Endothelial cell of umbilical vein (primary cell): Measurements from ENCODE around the gene SDC1.

ENCODE experiments used
- EZH2 ChIP-seq: IDR thresholded peaks from 2 replicates; pipeline ENCODE4 v1.6.1; 2012; ENCODE audit warnings: borderline replicate concordance, low read depth, mild to moderate bottlenecking, moderate library complexity, low read length, inconsistent platforms; ENCODE audit not compliant: severe bottlenecking
- JUN ChIP-seq: IDR thresholded peaks from 2 replicates; pipeline ENCODE4 v1.6.1; 2011; ENCODE audit warnings: borderline replicate concordance, low read depth; ENCODE audit not compliant: insufficient read length, insufficient read depth
- POLR2A ChIP-seq: IDR thresholded peaks from 2 replicates; pipeline ENCODE4 v1.6.1; 2012; ENCODE audit warnings: low read depth, mild to moderate bottlenecking, control low read depth, low read length
- TF ChIP-seq, protein P1 (sequence below), 2 donors: IDR thresholded peaks; 1 replicate in 1 of 2; 2 replicates in 1 of 2; pipeline ENCODE4 v1.5.1; 2011; ENCODE audit warnings: low read length in 2 of 2, mild to moderate bottlenecking in 2 of 2, moderate library complexity in 2 of 2, control low read depth in 1 of 2, inconsistent platforms in 1 of 2, low read depth in 1 of 2; ENCODE audit not compliant: insufficient read depth in 1 of 2; ENCODE audit errors: extremely low read depth in 1 of 2
- TF ChIP-seq, protein P2 (sequence below): IDR thresholded peaks from 2 replicates; pipeline ENCODE4 v1.6.1; 2011; ENCODE audit not compliant: insufficient read depth, insufficient read length

DNA sequence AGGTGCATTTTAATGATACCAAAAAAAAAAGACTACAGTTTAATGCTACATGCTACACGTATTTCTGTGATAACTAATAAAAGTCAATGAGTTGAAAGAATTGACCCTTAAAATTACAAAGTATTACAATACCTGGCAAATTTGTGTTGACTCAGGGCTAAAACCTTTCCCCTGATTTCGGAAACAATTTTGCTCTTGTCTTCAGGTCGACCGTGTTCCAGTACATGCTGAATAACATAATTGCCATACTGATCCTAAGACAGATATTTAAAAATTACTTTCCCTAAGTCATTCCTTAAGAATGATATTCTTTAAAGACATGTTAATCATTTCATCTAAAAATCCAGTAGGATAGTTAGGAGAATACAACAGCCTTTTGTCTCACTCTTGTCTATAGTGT is 29.8 kb upstream of the SDC1 start:
- TF ChIP-seq, protein P1, sequence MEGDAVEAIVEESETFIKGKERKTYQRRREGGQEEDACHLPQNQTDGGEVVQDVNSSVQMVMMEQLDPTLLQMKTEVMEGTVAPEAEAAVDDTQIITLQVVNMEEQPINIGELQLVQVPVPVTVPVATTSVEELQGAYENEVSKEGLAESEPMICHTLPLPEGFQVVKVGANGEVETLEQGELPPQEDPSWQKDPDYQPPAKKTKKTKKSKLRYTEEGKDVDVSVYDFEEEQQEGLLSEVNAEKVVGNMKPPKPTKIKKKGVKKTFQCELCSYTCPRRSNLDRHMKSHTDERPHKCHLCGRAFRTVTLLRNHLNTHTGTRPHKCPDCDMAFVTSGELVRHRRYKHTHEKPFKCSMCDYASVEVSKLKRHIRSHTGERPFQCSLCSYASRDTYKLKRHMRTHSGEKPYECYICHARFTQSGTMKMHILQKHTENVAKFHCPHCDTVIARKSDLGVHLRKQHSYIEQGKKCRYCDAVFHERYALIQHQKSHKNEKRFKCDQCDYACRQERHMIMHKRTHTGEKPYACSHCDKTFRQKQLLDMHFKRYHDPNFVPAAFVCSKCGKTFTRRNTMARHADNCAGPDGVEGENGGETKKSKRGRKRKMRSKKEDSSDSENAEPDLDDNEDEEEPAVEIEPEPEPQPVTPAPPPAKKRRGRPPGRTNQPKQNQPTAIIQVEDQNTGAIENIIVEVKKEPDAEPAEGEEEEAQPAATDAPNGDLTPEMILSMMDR (IDR thresholded peaks at IDR 0.05; ENCODE audit: extremely low read depth in 1 of 2, insufficient read depth in 1 of 2, low read depth in 1 of 2, low read length in 2 of 2) = no peak
- no peak for TF ChIP-seq POLR2A
- TF ChIP-seq, protein P2, sequence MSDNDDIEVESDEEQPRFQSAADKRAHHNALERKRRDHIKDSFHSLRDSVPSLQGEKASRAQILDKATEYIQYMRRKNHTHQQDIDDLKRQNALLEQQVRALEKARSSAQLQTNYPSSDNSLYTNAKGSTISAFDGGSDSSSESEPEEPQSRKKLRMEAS = no peak
- no peak for TF ChIP-seq JUN
- TF ChIP-seq EZH2 = no peak
